K562 (cell line): ENCODE measurements around the gene PRR14. TPM values are rescaled to one million over a fixed set of nuclear protein-coding genes. Genes with fewer than 3 reads are reported as not detected.
A peak's percentile ranks its signal among the peaks of the same experiment; 100 is the strongest.

Experiments
- ARID1B ChIP-seq: fragments of 450-650 bp; IDR thresholded peaks from 2 replicates; pipeline ENCODE4 v1.6.1; 2016; ENCODE audit warnings: antibody characterized with exemption, mild to moderate bottlenecking, inconsistent platforms
- ARID2 ChIP-seq: fragments of 450-650 bp; IDR thresholded peaks from 2 replicates; pipeline ENCODE4 v1.6.1; 2017; ENCODE audit warnings: antibody characterized with exemption, mild to moderate bottlenecking
- ATF3 ChIP-seq, 2 experiments: fragments of 450-650 bp in 1 of 2; sonication (generic) in 1 of 2; formaldehyde crosslinking in 1 of 2; IDR thresholded peaks in 1 of 2; conservative IDR thresholded peaks in 1 of 2; 2 replicates each; pipeline versions ENCODE4 v1.6.1 to v1.8.1; 2016 to 2023; ENCODE audit warnings: mild to moderate bottlenecking in 2 of 2, moderate library complexity in 2 of 2, inconsistent platforms in 1 of 2, missing genetic modification reagents in 1 of 2
- FOXP1 ChIP-seq: sonication (generic); formaldehyde crosslinking; IDR thresholded peaks from 2 replicates; pipeline ENCODE4 v1.8.0; 2022; ENCODE audit warnings: mild to moderate bottlenecking, missing genetic modification reagents
- HMGXB4 ChIP-seq: sonication (generic); formaldehyde crosslinking; IDR thresholded peaks from 2 replicates; pipeline ENCODE4 v1.8.1; 2023; ENCODE audit warnings: mild to moderate bottlenecking, missing genetic modification reagents
- SAFB2 ChIP-seq: fragments of 200-400 bp; formaldehyde crosslinking; IDR thresholded peaks from 2 replicates; pipeline ENCODE4 v1.6.1; 2018; ENCODE audit warnings: borderline replicate concordance, low read length, low read depth, moderate library complexity; ENCODE audit not compliant: severe bottlenecking
- polyA plus RNA-seq, 8 experiments: library from polyadenylated mRNA; depleted of rRNA in 4 of 8; stranded (reverse) in 5 of 8; unstranded in 3 of 8; fragments of >200 nt; fragmentation: Nextera tagmentation in 2 of 8; fragmentation: Illumina TruSeq in 1 of 8; extraction: Ambion mirVana in 2 of 8; extraction: Trizol in 1 of 8; gene quantifications; 2 replicates each; pipeline versions ENCODE4 v1.2.1 to v1.2.3, GENCODE V29; 2011 to 2014; ENCODE audit warnings: inconsistent platforms in 1 of 8, missing spikeins in 1 of 8
- total RNA-seq, 7 experiments: library from RNA; depleted of rRNA in 6 of 7; stranded (reverse); fragments of >200 nt in 6 of 7; fragmentation: Illumina TruSeq in 2 of 7; extraction: Trizol in 2 of 7; gene quantifications; 2 replicates each; pipeline versions ENCODE4 v1.2.1 to v1.2.3, GENCODE V29; 2011 to 2021; ENCODE audit warnings: low replicate concordance in 1 of 7
- TF ChIP-seq, protein P1 (sequence below): fragments of 200-800 bp; sonication (Bioruptor generic); IDR thresholded peaks from 2 replicates; pipeline ENCODE4 v1.6.1; 2016; ENCODE audit warnings: missing genetic modification characterization, missing compliant biosample characterization

PRR14 gene
- total and polyA plus RNA-seq, 9 of the 15 experiments (the other 6 are each of a cell fraction or from before 2014, with no cell fraction given), result 2.2 to 63.1 (median 11.5) TPM

DNA sequence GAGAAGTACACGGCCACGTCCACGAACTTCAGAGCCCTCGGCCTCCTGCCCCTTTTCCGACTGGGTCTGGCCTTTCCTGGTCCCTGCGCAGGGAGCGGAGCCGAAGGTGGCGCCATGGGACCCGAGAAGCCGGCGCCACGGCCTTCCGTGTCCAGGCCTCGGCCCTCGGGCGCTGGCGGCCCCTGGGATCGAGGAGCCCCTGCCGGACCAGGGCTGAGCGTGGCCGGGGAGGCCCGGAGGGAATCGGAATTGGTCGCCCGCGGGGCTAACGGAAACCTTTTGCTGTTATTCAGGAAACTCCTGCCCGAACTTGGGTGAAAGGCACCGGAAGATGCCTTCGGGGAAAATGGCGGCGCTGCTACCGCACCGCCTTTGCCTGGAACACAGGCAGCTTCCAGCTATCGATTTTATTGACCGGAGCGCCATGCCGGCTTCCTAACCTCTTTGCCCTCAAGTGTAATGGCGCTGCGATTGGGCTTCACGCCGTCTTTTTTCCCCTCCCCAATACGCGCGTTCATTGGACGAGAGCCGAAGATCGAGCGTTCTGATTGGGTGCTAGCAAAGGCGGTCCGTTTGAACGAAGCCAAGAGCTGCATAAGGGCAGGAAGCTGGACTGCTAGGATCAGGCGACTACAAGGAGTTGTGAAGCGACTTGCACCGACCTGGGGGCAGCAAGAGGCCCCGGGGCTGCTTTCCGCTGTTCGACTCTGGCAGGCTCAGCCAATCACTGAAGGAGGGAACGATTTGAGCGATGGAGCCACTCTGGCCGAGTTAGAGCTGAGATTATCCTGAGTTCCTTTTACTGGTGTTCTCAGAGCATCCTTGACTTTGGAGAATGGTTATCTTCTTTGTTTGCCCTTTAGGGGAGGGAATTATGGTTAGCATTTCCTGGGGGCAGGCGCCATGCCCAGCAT is 40.6 kb upstream of the PRR14 start, which contains the start of gene ZNF689 (continued):
- TF ChIP-seq, protein P1, sequence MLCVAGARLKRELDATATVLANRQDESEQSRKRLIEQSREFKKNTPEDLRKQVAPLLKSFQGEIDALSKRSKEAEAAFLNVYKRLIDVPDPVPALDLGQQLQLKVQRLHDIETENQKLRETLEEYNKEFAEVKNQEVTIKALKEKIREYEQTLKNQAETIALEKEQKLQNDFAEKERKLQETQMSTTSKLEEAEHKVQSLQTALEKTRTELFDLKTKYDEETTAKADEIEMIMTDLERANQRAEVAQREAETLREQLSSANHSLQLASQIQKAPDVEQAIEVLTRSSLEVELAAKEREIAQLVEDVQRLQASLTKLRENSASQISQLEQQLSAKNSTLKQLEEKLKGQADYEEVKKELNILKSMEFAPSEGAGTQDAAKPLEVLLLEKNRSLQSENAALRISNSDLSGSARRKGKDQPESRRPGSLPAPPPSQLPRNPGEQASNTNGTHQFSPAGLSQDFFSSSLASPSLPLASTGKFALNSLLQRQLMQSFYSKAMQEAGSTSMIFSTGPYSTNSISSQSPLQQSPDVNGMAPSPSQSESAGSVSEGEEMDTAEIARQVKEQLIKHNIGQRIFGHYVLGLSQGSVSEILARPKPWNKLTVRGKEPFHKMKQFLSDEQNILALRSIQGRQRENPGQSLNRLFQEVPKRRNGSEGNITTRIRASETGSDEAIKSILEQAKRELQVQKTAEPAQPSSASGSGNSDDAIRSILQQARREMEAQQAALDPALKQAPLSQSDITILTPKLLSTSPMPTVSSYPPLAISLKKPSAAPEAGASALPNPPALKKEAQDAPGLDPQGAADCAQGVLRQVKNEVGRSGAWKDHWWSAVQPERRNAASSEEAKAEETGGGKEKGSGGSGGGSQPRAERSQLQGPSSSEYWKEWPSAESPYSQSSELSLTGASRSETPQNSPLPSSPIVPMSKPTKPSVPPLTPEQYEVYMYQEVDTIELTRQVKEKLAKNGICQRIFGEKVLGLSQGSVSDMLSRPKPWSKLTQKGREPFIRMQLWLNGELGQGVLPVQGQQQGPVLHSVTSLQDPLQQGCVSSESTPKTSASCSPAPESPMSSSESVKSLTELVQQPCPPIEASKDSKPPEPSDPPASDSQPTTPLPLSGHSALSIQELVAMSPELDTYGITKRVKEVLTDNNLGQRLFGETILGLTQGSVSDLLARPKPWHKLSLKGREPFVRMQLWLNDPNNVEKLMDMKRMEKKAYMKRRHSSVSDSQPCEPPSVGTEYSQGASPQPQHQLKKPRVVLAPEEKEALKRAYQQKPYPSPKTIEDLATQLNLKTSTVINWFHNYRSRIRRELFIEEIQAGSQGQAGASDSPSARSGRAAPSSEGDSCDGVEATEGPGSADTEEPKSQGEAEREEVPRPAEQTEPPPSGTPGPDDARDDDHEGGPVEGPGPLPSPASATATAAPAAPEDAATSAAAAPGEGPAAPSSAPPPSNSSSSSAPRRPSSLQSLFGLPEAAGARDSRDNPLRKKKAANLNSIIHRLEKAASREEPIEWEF (CRISPR knock-in tag), result peak; percentile 88; the same call in 1 of the 2 replicates
- no peak for TF ChIP-seq HMGXB4 (CRISPR knock-in tag)
- TF ChIP-seq ARID1B, result no peak
- no peak for TF ChIP-seq FOXP1
- no peak for TF ChIP-seq ARID2
- TF ChIP-seq SAFB2, result no peak
- TF ChIP-seq ATF3 (IDR thresholded peaks at IDR 0.05), result no peak
- no peak for TF ChIP-seq ATF3 (CRISPR knock-in tag; conservative IDR thresholded peaks at IDR 0.05)
